COLO829 (cell line): ENCODE measurements around the gene CAMK2B.

Source experiments
- DNase-seq: peaks from one replicate; pipeline ENCODE4 v3.0.0; 2012; ENCODE audit warnings: low spot score

The CAMK2B gene

GRCh38 chr7:44256459-44256858 is 68.9 kb downstream of the CAMK2B start:
- DNase-seq, result no peak

- no peak for DNase-seq
Observed at GRCh38 chr7:44251881-44252280, 73.5 kb downstream of the CAMK2B start.

GRCh38 chr7:44251269-44251668 is 74.1 kb downstream of the CAMK2B start:
- DNase-seq, result no peak

- DNase-seq, result no peak
Observed at GRCh38 chr7:44249639-44250234, 75.7 kb downstream of the CAMK2B start.

- DNase-seq, result no peak
Observed at GRCh38 chr7:44247868-44248651, 77.3 kb downstream of the CAMK2B start.

GRCh38 chr7:44246396-44247113 is 78.8 kb downstream of the CAMK2B start:
- DNase-seq, result no peak

GRCh38 chr7:44244282-44244681 is 81.1 kb downstream of the CAMK2B start:
- peak; percentile 20 for DNase-seq

GRCh38 chr7:44242091-44242490 is 83.3 kb downstream of the CAMK2B start:
- no peak for DNase-seq

GRCh38 chr7:44240983-44241510 is 84.3 kb downstream of the CAMK2B start:
- DNase-seq, result peak; percentile 87

- DNase-seq, result no peak
Observed at GRCh38 chr7:44240376-44240775, 85.0 kb downstream of the CAMK2B start.

- no peak for DNase-seq
Observed at GRCh38 chr7:44239361-44239760, 86.0 kb downstream of the CAMK2B start.

- no peak for DNase-seq
Observed at GRCh38 chr7:44238116-44238695, 87.2 kb downstream of the CAMK2B start.

- DNase-seq, result no peak
Observed at GRCh38 chr7:44237696-44238095, 87.7 kb downstream of the CAMK2B start.

- DNase-seq, result no peak
Observed at GRCh38 chr7:44236333-44236728, 89.1 kb downstream of the CAMK2B start.

- no peak for DNase-seq
Observed at GRCh38 chr7:44235582-44236332, 89.6 kb downstream of the CAMK2B start.

- DNase-seq, result no peak
Observed at GRCh38 chr7:44235066-44235465, 90.3 kb downstream of the CAMK2B start.

- DNase-seq, result no peak
Observed at GRCh38 chr7:44232901-44233715, 92.3 kb downstream of the CAMK2B start.

- no peak for DNase-seq
Observed at GRCh38 chr7:44232396-44232795, 93.0 kb downstream of the CAMK2B start.

- DNase-seq, result no peak
Observed at GRCh38 chr7:44231088-44231487, 94.3 kb downstream of the CAMK2B start.

- no peak for DNase-seq
Observed at GRCh38 chr7:44230286-44230685, 95.1 kb downstream of the CAMK2B start.

- DNase-seq, result no peak
Observed at GRCh38 chr7:44229546-44230105, 95.8 kb downstream of the CAMK2B start.
